Endothelial cell of umbilical vein (primary cell): Measurements from ENCODE around the gene ELK1. TPM values are rescaled to one million over a fixed set of nuclear protein-coding genes. Genes with fewer than 3 reads are reported as not detected.

ENCODE experiments used
- BruUV-seq: library from RNA; stranded (reverse); fragments of 400-500 nt; replicated peaks from 2 replicates; lab custom pipeline; 2021; lab: Mats Ljungman, UMichigan
- CTCF ChIA-PET: fragments of 300-600, 350-600 bp; sonication (Branson Sonifier 250); formaldehyde crosslinking; loops from one replicate; lab custom pipeline; 2021; ENCODE audit warnings: antibody characterized with exemption, inconsistent platforms; lab: Charles Lee
- POLR2A ChIA-PET: fragments of 300-600, 350-600 bp; sonication (Branson Sonifier 250); formaldehyde crosslinking; loops from one replicate; lab custom pipeline; 2021; ENCODE audit warnings: antibody characterized with exemption, inconsistent platforms; lab: Charles Lee
- DNase-seq: peaks from one replicate; pipeline ENCODE4 v3.0.0-alpha.2; 2011; ENCODE audit warnings: low read depth, low spot score
- FAIRE-seq: peaks from 2 replicates; lab custom pipeline; 2011; peaks lifted over from hg19 to GRCh38; lab: Jason Lieb, UNC
- H2AFZ ChIP-seq: 2 replicates; pipeline ENCODE4 v1.6.0; 2012; ENCODE audit warnings: low read depth, low read length, control low read depth, inconsistent platforms
- H3K27ac ChIP-seq: 2 replicates; pipeline ENCODE4 v1.5.1; 2011; ENCODE audit warnings: low read depth, mild to moderate bottlenecking, control low read depth, low read length, moderate library complexity; ENCODE audit not compliant: insufficient read depth
- H3K27me3 ChIP-seq, 2 experiments: 2 replicates each; pipeline versions ENCODE4 v1.6.0 to v1.6.1; 2011; ENCODE audit warnings: low read length in 2 of 2, mixed read lengths in 1 of 2; ENCODE audit not compliant: control insufficient read depth in 2 of 2, insufficient read depth in 2 of 2
- H3K36me3 ChIP-seq, 2 experiments: 2 replicates in 1 of 2; 3 replicates in 1 of 2; pipeline ENCODE4 v1.5.1; 2011; ENCODE audit warnings: low read length in 2 of 2, mild to moderate bottlenecking in 1 of 2, moderate library complexity in 1 of 2; ENCODE audit not compliant: control insufficient read depth in 2 of 2, insufficient read depth in 2 of 2; ENCODE audit errors: extremely low read depth in 1 of 2
- H3K4me1 ChIP-seq: 3 replicates; pipeline ENCODE4 v1.5.1; 2011; ENCODE audit warnings: mild to moderate bottlenecking, low read length; ENCODE audit not compliant: control insufficient read depth, insufficient read depth; ENCODE audit errors: extremely low read depth
- H3K4me2 ChIP-seq: 2 replicates; pipeline ENCODE4 v1.6.1; 2011; ENCODE audit warnings: low read length, control low read depth, mixed read lengths; ENCODE audit not compliant: insufficient read depth
- H3K4me3 ChIP-seq, 3 experiments: fragments of 200-600 bp in 1 of 3; sonication (generic), shearing (Covaris generic) in 1 of 3; replicated peaks in 1 of 3; 2 replicates each; pipeline ENCODE4 v1.5.1; 2011 to 2016; ENCODE audit warnings: control low read depth in 3 of 3, low read length in 3 of 3, mild to moderate bottlenecking in 2 of 3, inconsistent platforms in 1 of 3, low read depth in 1 of 3, moderate library complexity in 1 of 3; ENCODE audit not compliant: insufficient read depth in 1 of 3
- H3K79me2 ChIP-seq: 2 replicates; pipeline ENCODE4 v1.6.0; 2012; ENCODE audit warnings: low read length, inconsistent platforms; ENCODE audit not compliant: control insufficient read depth, insufficient read depth
- H3K9ac ChIP-seq: replicated peaks from 2 replicates; pipeline ENCODE3; 2011; ENCODE audit warnings: low read length, control low read depth; ENCODE audit not compliant: insufficient read depth; ENCODE audit errors: extremely low read depth
- H3K9me1 ChIP-seq: replicated peaks from 3 replicates; pipeline ENCODE4 v1.6.0; 2011; ENCODE audit warnings: mild to moderate bottlenecking, low read length; ENCODE audit not compliant: control insufficient read depth, insufficient read depth; ENCODE audit errors: extremely low read depth
- H3K9me3 ChIP-seq: replicated peaks from 2 replicates; pipeline ENCODE4 v1.5.1; 2012; ENCODE audit warnings: low read length, inconsistent platforms; ENCODE audit not compliant: control insufficient read depth, insufficient read depth
- H4K20me1 ChIP-seq: replicated peaks from 2 replicates; pipeline ENCODE3; 2011; ENCODE audit warnings: mild to moderate bottlenecking, low read length; ENCODE audit not compliant: control insufficient read depth, insufficient read depth; ENCODE audit errors: extremely low read depth
- EZH2 ChIP-seq: IDR thresholded peaks from 2 replicates; pipeline ENCODE4 v1.6.1; 2012; ENCODE audit warnings: borderline replicate concordance, low read depth, mild to moderate bottlenecking, moderate library complexity, low read length, inconsistent platforms; ENCODE audit not compliant: severe bottlenecking
- FOS ChIP-seq: IDR thresholded peaks from 2 replicates; pipeline ENCODE4 v1.6.1; 2011; ENCODE audit warnings: mild to moderate bottlenecking, low read length, moderate library complexity, borderline replicate concordance; ENCODE audit not compliant: insufficient read depth
- GATA2 ChIP-seq: IDR thresholded peaks from 2 replicates; pipeline ENCODE4 v1.7.0; 2011; ENCODE audit warnings: low read depth, mild to moderate bottlenecking, moderate library complexity, mixed read lengths, low read length; ENCODE audit not compliant: insufficient read length, insufficient read depth
- JUN ChIP-seq: IDR thresholded peaks from 2 replicates; pipeline ENCODE4 v1.6.1; 2011; ENCODE audit warnings: borderline replicate concordance, low read depth; ENCODE audit not compliant: insufficient read length, insufficient read depth
- MYC ChIP-seq: IDR thresholded peaks from one replicate; pipeline ENCODE4 v1.6.1; 2011; ENCODE audit warnings: mild to moderate bottlenecking, low read depth, low read length
- POLR2A ChIP-seq: IDR thresholded peaks from 2 replicates; pipeline ENCODE4 v1.6.1; 2012; ENCODE audit warnings: low read depth, mild to moderate bottlenecking, control low read depth, low read length
- POLR2AphosphoS5 ChIP-seq: IDR thresholded peaks from 2 replicates; pipeline ENCODE4 v1.6.1; 2012; ENCODE audit warnings: low read depth, mild to moderate bottlenecking, control low read depth, low read length, moderate library complexity; ENCODE audit not compliant: insufficient read depth
- dilution Hi-C: fragments of 300-500 bp; cut with MboI; formaldehyde crosslinking; loops from one replicate; pipeline ENCODE4 v1.15.0; 2019; ENCODE audit warnings: low sequenced_read_pairs; ENCODE audit not compliant: extremely low pct_ligation_motif_present
- intact Hi-C: fragments of 100-400 bp; cut with micrococcal nuclease; formaldehyde crosslinking; loops from one replicate; pipeline ENCODE4 v1.10.0; 2022
- polyA plus RNA-seq, 4 experiments: library from polyadenylated mRNA; depleted of rRNA in 3 of 4; stranded (reverse) in 3 of 4; unstranded in 1 of 4; fragments of >200 nt; gene quantifications; 2 replicates each; pipeline versions ENCODE4 v1.2.1 to v1.2.3, GENCODE V29; 2011 to 2012; ENCODE audit warnings: missing spikeins in 1 of 4
- total RNA-seq: library from RNA; stranded (reverse); gene quantifications from 2 replicates; pipeline ENCODE4 v1.2.3, GENCODE V29; 2021
- TF ChIP-seq, protein P1 (sequence below), 2 donors: IDR thresholded peaks; 1 replicate in 1 of 2; 2 replicates in 1 of 2; pipeline ENCODE4 v1.5.1; 2011; ENCODE audit warnings: low read length in 2 of 2, mild to moderate bottlenecking in 2 of 2, moderate library complexity in 2 of 2, control low read depth in 1 of 2, inconsistent platforms in 1 of 2, low read depth in 1 of 2; ENCODE audit not compliant: insufficient read depth in 1 of 2; ENCODE audit errors: extremely low read depth in 1 of 2
- TF ChIP-seq, protein P2 (sequence below): IDR thresholded peaks from 2 replicates; pipeline ENCODE4 v1.6.1; 2011; ENCODE audit not compliant: insufficient read depth, insufficient read length

Gene ELK1
- total and polyA plus RNA-seq, 2 donors (not counting 3 experiments of a cell fraction or from before 2014, with no cell fraction given): 18.3 to 28.7 TPM

DNA sequence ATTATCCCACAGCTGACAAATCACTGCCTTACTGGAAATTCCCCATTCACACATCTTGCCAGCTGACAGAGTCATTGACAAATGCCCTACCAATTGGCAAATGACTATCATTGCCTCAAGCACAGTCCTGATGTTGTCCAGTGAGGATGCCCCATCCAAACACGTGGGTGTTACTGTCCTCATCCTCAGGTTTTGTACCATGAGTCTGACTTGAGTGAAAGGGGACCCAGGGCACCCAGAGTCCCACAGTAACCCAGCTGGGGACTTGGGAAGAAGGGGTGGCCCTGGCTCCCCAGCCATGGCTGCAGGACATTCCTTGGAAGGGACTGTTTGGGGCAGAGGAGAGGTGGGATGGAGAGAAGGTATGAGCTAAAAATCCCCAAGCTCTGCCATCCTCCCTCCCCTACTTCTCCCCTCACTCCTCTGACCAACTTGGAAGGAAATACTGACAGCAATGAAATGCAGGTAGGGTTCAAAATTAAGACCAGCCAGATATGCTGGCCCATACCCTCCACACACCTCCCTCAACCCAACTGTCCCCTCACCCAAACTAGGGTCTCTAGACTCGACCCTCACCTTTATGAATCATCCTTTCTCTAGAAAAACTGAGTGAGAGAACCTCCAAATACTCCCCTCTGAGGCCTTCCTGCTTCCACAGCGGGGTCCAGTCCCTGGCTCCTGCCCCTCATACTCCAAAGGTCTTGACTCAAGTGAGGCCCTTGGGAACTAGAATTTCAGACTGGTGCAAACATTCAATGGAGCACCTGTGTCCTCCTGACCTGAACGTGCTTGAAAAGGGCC lies 63.1 kb downstream of the ELK1 start:
- Histone ChIP-seq H4K20me1 (no peaks in the 10 kb centered on the region), H3K27me3 (no peaks in the 10 kb centered on the region), H3K9me3 (no peaks in the 10 kb centered on the region), H3K9ac (no peak overlapping the region), H3K27ac (no peak overlapping the region), H3K36me3 (peaks cover 0 to 2% of the 10 kb centered on the region in 2 experiments), H3K4me3 (no peak overlapping the region), H3K4me1 (peaks cover 20% of the 10 kb centered on the region), H2AFZ (no peak overlapping the region), H3K4me2 (no peak overlapping the region), H3K79me2 (peaks cover 3% of the 10 kb centered on the region), H3K9me1 (no peaks in the 10 kb centered on the region)
- intact Hi-C loops: no loop called here
- DNase-seq (no peak), FAIRE-seq (no peak)
- BruUV-seq: no TSS peak
- TF ChIP-seq POLR2A (no peak), EZH2 (no peak), JUN (no peak), POLR2AphosphoS5 (no peak), GATA2 (no peak), MYC (no peak), FOS (no peak)
- TF ChIP-seq, protein P1, sequence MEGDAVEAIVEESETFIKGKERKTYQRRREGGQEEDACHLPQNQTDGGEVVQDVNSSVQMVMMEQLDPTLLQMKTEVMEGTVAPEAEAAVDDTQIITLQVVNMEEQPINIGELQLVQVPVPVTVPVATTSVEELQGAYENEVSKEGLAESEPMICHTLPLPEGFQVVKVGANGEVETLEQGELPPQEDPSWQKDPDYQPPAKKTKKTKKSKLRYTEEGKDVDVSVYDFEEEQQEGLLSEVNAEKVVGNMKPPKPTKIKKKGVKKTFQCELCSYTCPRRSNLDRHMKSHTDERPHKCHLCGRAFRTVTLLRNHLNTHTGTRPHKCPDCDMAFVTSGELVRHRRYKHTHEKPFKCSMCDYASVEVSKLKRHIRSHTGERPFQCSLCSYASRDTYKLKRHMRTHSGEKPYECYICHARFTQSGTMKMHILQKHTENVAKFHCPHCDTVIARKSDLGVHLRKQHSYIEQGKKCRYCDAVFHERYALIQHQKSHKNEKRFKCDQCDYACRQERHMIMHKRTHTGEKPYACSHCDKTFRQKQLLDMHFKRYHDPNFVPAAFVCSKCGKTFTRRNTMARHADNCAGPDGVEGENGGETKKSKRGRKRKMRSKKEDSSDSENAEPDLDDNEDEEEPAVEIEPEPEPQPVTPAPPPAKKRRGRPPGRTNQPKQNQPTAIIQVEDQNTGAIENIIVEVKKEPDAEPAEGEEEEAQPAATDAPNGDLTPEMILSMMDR (IDR thresholded peaks at IDR 0.05; ENCODE audit: extremely low read depth in 1 of 2, insufficient read depth in 1 of 2, low read depth in 1 of 2, low read length in 2 of 2): no peak
- TF ChIP-seq, protein P2, sequence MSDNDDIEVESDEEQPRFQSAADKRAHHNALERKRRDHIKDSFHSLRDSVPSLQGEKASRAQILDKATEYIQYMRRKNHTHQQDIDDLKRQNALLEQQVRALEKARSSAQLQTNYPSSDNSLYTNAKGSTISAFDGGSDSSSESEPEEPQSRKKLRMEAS: no peak
- POLR2A ChIA-PET: no interaction called here
- CTCF ChIA-PET: no interaction called here
- dilution Hi-C loops: no loop called here
